ENCODE measurements around the gene ZNF70. TPM values are rescaled to one million over a fixed set of nuclear protein-coding genes. Genes with fewer than 3 reads are reported as not detected.

Gene ZNF70
- total RNA-seq, 1 donor from 2014 or later = 3.2 TPM

DNA sequence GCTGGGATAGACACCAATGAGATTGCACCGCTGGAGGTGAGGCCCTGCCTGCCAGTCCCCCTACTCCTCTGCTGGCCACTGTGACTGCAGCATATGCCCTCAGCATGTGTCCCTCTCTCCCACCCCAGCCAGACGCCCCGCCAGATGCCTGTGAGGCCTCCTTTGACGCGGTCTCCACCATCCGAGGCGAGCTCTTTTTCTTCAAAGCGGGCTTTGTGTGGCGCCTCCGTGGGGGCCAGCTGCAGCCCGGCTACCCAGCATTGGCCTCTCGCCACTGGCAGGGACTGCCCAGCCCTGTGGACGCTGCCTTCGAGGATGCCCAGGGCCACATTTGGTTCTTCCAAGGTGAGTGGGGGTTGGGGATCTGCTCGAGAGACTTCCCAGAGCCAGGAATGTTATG lies 30.2 kb upstream of the ZNF70 start:
- DNase-seq (ENCODE audit: missing footprints) (peak; percentile 53), ATAC-seq (no peak)
- intact Hi-C loops (cut with DNase I) = no loop called here

GRCh38 chr22:23780146-23780748 lies 29.3 kb upstream of the ZNF70 start:
- ATAC-seq (no peak), DNase-seq (ENCODE audit: missing footprints) (peak; percentile 40)
- intact Hi-C loops (cut with DNase I) = no loop called here

GRCh38 chr22:23779731-23780130 lies 28.8 kb upstream of the ZNF70 start:
- no peak for ATAC-seq
- intact Hi-C loops (cut with DNase I) = no loop called here

DNA sequence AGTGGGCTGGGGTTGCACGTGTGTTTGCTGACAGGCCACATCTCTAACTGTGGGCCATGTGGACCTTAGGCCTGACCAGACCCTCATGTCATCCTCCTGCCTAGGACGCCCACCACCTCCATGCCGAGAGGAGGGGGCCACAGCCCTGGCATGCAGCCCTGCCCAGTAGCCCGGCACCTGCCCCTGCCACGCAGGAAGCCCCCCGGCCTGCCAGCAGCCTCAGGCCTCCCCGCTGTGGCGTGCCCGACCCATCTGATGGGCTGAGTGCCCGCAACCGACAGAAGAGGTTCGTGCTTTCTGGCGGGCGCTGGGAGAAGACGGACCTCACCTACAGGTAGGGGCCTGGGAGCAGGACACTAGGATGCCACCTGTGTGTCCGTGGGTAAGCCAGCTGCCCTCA lies 28.2 kb upstream of the ZNF70 start:
- ATAC-seq = no peak
- intact Hi-C loops (cut with DNase I) = no loop called here

More at GRCh38 chr22:23779731-23780130, 28.8 kb upstream of the ZNF70 start:
- no peak for DNase-seq (ENCODE audit: missing footprints)

GRCh38 chr22:23778577-23778900 lies 27.6 kb upstream of the ZNF70 start:
- intact Hi-C loops (cut with DNase I) = no loop called here
- DNase-seq (ENCODE audit: missing footprints) (no peak), ATAC-seq (no peak)

More for the DNA sequence above, 28.2 kb upstream of the ZNF70 start:
- DNase-seq (ENCODE audit: missing footprints) = no peak

DNA sequence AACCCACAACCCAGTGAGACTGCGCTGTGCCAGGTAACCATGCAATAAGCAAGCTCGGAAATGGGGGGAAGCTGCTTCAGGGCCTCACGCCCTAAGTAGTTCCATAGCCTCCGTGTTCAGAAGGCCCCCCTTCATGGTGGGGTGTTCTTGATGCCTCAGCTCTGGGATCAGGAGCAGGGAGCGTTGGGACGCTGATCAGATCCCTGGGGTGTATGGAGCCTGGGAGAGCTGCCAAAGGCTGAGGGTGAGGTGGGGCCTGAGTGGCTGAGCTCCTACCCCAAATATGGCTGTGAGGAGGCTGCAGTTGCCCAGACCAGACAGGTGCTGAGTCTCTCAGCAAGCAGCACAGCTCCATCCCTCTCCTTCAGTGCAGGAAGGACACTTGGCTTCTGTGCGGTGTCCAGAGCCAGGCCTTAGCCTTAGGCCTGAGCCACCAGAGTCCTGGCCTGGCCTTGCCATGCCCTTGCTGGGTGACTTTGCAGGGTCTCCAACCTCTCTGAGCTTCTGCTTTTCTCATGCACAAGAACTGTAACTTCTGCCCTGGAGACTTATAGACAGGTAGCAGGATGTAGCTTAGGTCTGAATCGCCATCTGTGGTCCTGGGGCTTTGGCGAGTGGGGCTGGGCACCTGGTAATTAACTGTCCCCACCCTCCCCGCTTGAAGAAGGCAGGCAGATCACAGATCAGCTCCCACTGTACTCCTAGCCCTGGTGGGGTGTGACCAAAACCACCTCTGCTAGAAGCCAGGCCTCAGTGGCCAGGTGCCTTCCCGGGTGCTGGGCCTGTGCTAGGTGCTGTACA lies 27.1 kb upstream of the ZNF70 start:
- DNase-seq (ENCODE audit: missing footprints) = peak; percentile 66
- intact Hi-C loops (cut with DNase I) = no loop called here
- peak; percentile 53 for ATAC-seq

- DNase-seq (ENCODE audit: missing footprints) (no peak), ATAC-seq (no peak)
- intact Hi-C loops (cut with DNase I) = no loop called here
Measured at GRCh38 chr22:23775779-23776375, 25.0 kb upstream of the ZNF70 start.

DNA sequence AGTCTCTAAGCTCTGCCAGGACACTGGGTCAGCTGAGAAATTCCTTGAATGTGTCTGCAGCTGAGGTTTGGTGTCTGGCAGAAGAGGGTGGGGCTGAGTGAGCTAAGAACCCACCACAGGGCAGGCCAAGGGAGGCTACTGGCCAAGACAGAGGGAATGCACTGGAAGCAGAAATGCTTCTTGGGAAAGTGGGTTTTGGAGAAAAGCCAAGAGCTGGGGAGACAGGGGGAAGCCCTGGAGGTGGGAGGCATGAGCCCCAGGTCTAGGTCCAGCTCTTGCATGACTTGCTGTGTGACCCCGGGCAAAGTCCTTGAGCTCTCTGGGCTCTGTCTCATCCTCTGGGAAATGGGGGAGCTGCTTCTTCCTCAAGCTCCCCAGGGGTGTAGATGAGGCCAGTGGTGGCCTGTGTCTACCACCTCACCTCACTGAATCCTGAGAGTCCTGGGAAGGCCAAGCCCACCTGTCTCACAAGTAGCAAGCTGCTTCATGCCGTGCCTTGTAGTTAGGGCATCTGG lies 24.1 kb upstream of the ZNF70 start:
- no peak for ATAC-seq

GRCh38 chr22:23774114-23774921 lies 23.4 kb upstream of the ZNF70 start:
- DNase-seq (ENCODE audit: missing footprints) = peak; percentile 41
- ATAC-seq = no peak
- intact Hi-C loops (cut with DNase I) = no loop called here

More for the DNA sequence above, 24.1 kb upstream of the ZNF70 start:
- peak; percentile 57 for DNase-seq (ENCODE audit: missing footprints)
- intact Hi-C loops (cut with DNase I) = no loop called here

DNA sequence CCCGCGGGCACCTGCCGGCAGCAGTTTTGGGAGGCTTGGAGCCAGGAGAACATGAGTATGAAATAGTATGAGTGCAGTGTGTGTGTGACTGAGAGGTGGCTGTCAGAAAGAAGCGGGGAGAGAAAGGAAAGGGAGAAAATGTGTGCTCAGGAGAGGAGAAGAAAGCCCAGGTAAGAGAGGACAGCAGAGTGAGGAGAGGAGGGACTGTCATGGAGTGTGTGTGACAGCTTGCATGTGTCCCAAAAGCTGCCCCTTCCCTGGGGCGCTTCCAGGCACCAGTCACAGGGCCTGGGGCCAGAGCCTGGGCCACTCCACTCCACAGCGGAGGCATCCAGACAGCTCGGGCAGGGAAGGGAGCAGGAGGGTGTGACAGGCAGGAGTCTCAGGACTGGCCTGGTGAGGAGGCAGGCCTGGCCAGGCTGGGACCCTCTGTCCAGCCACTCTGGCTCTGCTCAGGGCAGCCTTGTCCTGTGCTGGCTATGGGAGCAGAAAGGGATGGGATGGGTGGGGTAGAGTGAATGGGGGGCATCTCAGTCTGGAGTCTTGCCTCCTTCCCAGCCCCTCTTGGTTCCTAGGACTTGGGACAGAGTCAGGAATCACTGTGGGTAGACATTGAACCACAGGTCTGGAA lies 22.7 kb upstream of the ZNF70 start:
- DNase-seq (ENCODE audit: missing footprints) (no peak), ATAC-seq (peak; percentile 71)
- intact Hi-C loops (cut with DNase I) = no loop called here

DNA sequence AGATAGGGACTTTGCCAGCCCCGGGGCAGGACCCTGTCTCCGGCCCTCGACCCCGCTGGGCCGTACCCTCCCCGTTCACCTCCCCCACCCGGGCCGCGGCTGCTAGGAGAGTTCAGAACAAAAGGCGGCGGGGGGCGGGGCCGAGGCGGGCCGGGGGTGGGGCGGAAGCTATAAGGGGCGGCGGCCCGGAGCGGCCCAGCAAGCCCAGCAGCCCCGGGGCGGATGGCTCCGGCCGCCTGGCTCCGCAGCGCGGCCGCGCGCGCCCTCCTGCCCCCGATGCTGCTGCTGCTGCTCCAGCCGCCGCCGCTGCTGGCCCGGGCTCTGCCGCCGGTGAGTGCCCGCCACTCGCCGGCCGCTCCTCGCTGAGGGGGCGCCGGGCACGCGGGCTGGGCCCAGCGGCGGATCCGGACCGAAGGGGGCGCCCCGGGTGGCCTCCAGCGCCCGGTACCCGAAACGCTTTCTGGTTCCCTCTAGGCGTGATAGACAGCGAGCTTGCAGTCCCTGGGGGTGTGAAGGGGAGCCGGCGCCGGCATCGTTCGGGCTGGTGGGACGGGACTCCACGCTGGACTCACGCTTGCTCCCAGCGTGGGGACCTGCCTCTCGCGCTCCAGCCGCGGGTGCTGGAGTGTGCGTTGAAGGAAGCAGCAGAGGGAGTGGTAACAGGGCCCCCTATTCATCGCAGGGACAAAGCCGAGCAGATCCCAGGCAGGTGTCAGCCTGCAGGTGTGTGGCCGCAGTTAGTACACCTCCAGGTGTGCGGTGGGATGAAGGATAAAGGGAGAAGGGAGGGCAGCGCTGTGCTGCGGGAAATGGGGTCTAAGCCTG lies 21.9 kb upstream of the ZNF70 start, which contains the start of gene MMP11:
TSS of gene MMP11 (plus strand) at position 201 of the 825 bp plus-strand sequence. CDS start at position 223, 22 bp downstream.
- intact Hi-C loops (cut with DNase I) = no loop called here
- ATAC-seq (peak; percentile 33), DNase-seq (ENCODE audit: missing footprints) (peak; percentile 83)

GRCh38 chr22:23772315-23772648 lies 21.4 kb upstream of the ZNF70 start:
- DNase-seq (ENCODE audit: missing footprints) (no peak), ATAC-seq (no peak)
- intact Hi-C loops (cut with DNase I) = no loop called here

GRCh38 chr22:23769321-23769965 lies 18.5 kb upstream of the ZNF70 start:
- DNase-seq (ENCODE audit: missing footprints) = no peak
- intact Hi-C loops (cut with DNase I) = loop anchor here (2.0 to 5.0 kb wide), 3 partner anchors 17 to 142 kb away; partner anchors contain the start of gene SMARCB1
- no peak for ATAC-seq

- ATAC-seq = peak; percentile 82
- intact Hi-C loops (cut with DNase I) = loop anchor here (2.0 to 5.0 kb wide), 3 partner anchors 19 to 141 kb away; partner anchors contain the start of gene SMARCB1
- peak; percentile 93 for DNase-seq (ENCODE audit: missing footprints)
Measured at GRCh38 chr22:23767673-23768548, 17.0 kb upstream of the ZNF70 start, which contains the start of gene CHCHD10. Gene CHCHD10 (minus strand): TSS chr22:23767972. CDS start chr22:23767874, 98 bp downstream.

DNA sequence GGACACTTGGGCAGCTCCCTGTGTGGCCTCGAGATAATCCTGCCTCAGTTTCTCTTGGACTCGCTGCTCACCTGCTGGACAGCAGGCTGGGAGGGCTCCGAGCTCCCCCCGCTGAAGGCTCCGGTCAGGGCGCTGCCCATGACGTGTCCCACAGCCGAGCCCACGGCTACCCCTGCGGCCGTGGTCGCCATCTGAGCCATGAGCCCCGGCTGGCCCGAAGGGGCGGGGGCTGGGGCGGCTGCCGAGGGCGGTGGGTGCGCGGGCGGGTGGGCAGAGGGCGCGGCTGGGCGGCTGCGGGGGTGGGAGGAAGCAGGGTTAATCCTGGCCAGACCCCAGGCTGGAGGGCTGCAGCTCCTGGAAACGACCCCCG lies 16.4 kb upstream of the ZNF70 start:
- peak; percentile 0 for ATAC-seq

More for the DNA sequence above, 16.4 kb upstream of the ZNF70 start:
- intact Hi-C loops (cut with DNase I) = loop anchor here (5.0 kb wide), 2 partner anchors 80 to 140 kb away; no protein-coding TSS in a partner anchor
- no peak for DNase-seq (ENCODE audit: missing footprints)

All from Right ventricle myocardium inferior (tissue), 1 donor.